COLO829 (cell line): ENCODE measurements around the gene TBC1D8.
A peak's percentile ranks its signal among the peaks of the same experiment; 100 is the strongest.

ENCODE experiments used
- DNase-seq: peaks from one replicate; pipeline ENCODE4 v3.0.0; 2012; ENCODE audit warnings: low spot score

The TBC1D8 gene

DNA sequence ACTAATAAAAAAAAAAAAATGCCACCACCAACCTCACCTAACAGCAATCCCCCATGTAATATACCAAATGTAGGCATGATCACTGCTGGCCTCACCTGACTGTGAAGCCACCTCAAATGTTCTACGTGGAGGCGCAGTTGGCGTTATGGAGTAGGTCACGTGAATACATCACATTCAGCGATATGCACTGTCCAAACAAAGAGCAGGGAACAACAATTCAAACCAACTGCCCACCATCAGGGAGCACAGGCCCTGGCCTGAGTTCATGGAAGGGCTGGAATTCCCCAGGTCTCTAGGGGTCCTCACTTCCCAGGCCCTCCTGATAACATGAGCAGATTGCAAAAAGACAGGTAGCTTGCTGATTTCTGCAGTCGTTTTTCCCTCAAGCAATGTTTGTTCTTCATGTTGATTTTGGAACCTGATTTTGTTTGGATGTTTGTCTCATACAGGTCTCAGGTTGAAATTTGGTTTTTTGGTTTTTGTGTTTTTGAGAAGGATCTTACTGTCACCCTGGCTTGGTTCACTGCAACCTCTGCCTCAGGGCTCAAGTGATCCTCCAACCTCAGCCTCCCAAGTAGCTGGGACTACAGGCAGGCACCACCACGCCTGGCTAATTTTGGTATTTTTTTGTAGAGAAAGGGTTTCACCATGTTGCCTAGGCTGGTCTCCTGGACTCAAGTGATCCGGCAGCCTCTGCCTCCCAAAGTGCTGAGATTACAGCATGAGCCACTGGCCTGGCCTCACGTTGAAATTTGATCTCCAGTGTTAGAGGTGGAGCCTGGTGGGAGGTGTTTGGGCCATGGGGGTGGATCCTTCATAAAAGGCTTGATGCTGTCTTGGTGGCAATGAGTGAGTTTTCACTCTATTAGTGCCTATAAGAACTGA lies 15.5 kb downstream of the TBC1D8 start:
- no peak for DNase-seq

DNA sequence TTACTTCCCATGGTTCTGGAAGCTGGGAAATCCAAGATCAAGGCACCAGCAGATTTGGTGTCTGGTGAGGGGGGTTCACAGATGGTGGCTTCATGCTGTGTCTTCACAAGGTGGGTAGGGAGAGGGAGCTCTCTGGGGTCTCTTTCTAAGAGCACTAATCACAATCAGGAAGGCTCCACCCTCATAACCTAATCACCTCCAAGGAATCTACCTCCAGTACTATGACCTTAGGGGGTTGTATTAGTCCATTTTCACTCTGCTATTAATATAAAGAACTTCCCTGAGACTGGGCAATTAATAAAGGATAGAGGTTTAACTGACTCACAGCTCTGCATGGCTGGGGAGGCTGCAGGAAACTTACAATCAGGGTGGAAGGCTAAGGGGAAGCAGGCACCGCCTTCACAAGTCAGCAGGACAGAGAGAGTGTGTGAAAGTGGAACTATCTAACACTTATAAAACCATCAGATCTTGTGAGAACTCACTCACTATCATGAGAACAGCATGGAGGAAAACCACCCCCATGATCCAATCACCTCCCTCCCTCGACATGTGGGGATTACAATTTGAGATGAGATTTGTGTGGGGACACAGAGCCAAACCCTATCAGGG lies 17.6 kb downstream of the TBC1D8 start:
- DNase-seq, result no peak

DNA sequence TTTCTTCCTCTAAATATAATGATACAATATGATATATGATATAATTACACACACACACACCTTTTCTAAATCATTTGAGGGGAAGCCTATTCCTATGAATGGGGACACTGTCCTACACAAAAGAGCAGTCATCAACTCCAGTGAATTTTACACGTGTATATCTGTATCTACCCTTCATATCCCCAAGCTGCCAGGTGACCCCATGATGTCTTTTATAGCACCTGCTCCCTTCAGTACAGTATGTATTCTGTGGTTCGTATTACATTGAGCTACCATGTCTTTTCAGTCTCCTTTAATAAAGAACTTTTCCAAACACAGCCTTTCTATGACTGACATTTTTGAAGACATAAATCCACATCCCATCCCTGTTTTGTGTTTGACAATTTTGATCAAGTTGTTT lies 19.0 kb downstream of the TBC1D8 start:
- no peak for DNase-seq

DNA sequence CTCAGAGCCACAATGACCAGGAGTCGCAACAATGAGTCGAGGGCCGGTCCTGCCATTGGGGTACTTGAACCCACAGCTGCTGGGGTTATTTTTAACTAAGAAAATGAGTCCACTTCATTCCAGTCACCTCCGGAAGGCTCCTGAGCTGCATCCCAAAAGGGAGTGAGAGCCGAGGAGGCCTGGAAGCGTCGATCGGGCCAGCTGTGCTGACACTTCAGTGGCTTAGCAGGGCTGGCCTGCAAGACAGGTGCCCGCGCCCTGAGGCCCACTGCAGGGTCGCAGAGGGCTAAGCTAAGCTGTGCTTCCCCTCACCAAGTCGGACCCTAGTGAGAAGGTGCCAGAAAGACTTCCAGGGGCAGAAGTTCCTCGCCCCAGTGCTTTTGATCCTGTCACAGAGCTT lies 21.1 kb downstream of the TBC1D8 start:
- DNase-seq, result no peak

DNA sequence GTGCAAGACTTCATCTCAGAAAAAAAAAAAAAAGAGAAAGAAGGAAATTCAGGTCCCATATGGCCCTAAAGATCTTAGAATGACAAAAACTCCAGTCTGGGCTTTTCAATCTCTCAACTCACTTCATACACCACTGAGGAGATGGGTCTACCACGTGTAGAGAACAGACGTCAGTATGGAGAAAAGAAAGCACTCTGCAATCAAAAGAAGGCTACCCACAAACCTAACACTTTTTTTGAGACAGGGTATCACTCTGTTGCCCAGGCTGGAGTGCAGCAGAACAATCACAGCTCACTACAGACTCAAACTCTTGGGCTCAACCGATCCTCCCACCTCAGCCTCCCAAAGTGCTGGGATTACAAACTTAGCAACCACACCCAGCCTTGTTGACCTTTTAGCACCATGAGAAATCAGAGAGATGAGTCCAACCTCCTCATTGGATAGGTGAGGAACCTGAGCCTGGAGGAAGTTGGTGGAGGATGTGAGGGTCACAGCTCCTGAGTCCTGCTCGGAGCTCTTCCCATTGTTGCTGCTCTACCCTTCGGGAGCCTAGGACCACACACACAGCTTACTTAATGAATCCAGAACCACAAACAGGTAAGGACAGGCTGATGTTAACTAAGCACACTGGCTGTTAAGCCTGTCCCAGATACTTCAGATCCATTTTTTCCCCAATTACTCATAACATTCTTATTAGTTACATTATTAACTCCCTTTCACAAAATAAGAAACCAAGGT lies 23.7 kb downstream of the TBC1D8 start:
- DNase-seq, result no peak

DNA sequence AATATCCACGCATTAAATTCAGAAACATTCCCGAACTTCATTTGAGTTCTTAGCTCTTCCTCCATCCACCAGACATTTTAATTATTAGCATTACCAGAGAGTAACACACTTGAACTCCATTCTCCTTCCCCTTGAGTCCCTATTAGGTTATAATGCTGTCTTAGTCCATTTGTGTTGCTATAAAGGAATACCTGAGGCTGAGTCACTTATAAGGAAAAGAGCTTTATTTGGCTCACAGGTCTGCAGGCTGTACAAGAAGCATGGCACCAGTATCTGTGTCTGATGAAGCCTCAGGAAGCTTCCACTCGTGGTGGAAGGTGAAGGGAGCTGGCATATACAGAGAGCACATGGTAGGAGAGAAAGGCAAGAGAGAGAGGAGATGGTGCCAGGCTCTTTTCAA lies 25.4 kb downstream of the TBC1D8 start:
- no peak for DNase-seq

DNA sequence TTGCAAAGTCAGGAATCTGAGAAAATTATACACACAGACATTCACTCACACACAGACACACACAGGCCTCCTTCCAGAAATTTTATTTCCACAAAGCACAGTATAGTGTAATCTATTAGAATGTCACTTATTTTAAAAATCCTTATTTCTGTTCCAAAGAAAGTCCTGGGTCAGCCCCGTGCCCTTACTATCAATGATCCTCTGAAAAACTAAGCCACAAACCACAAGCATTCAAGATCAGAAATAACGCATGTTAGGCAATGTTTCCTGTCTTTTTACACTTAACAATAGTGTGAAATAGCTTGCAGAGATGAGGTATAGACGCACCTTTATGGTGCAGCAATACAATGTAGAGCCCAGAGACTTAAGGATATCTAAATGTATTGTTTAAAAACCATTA lies 25.8 kb downstream of the TBC1D8 start:
- DNase-seq, result no peak

DNA sequence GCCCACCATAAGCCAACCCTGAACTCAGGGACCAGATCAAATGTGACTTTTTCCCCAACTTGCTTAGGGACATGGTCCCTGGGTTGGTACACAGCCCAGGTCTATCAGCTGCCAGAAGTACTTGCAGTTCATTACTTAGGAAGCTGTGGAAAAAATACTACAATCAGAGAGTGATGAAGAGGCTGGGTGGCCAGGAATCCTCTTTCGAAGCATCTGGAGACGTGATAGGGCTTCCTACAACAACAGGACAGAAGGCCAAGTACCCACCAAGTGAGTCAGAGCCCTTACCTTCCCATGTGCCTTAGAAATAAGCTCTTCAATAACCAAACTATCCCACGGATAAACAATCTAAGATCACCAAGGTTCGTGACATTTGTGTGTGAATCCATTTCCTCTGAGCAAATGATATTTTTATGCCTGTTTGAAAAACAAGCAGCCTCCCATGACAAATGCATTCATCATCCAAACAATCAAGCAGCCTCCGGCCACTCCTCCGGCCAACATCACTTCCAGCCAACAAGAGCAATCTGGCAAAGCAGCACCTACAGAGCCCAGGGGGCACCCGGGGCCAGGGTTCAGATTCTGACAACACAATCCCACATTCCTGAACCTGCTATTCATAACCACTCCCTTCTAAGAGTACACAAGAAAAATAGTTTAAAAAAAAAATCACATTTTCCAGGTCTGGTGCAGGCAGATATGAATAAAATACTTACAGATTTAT lies 26.4 kb downstream of the TBC1D8 start:
- DNase-seq, result peak; percentile 59

DNA sequence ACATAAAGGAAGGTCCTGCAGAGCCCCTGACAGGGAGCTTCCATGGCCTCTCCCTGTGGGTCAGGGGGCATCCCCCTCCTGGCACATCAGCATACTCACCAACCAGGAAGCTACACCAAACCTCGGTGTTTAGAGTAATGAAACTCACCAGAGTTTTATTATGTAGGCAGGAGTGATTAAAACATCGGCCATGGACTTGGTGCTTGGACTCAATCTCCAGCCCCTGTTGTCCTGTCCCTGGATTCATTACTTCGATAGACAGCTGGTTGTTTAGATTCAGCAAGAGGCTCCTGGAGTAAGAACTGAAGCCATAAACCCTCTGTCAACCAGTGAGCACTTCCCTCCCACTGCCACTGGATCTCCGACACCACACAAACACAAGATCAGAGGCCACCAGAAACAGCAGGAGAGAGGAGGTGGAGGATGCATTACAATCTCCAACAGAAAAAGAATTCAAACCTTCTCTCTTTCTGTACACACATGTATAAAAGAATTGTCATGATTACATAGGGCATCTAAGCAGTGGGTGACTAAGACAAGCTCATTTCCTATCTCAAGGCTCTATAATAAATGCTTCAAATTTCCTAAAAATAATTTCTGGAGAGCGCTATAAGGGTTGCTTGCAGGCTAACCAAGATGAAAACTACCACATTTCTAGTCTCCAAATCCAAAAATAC lies 27.2 kb downstream of the TBC1D8 start:
- no peak for DNase-seq

DNA sequence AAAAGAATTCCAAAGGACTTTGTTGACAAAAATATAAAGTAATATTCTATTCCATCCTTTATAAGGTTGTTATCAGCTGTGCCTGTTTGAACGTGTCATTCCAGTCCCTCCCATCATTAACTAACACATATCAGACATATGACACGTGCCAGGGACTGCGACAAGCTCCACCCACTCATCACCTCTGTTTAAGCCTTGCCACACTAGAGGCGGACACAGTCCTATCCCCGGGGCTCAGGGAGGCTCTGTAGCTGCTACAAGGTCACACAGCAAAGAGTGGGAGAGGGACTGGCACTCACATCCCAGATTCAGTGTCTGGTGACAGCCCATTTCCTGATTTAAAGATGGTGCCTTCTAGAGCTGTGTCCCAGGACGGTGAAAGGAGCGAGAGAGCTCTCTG lies 30.0 kb downstream of the TBC1D8 start:
- no peak for DNase-seq

DNA sequence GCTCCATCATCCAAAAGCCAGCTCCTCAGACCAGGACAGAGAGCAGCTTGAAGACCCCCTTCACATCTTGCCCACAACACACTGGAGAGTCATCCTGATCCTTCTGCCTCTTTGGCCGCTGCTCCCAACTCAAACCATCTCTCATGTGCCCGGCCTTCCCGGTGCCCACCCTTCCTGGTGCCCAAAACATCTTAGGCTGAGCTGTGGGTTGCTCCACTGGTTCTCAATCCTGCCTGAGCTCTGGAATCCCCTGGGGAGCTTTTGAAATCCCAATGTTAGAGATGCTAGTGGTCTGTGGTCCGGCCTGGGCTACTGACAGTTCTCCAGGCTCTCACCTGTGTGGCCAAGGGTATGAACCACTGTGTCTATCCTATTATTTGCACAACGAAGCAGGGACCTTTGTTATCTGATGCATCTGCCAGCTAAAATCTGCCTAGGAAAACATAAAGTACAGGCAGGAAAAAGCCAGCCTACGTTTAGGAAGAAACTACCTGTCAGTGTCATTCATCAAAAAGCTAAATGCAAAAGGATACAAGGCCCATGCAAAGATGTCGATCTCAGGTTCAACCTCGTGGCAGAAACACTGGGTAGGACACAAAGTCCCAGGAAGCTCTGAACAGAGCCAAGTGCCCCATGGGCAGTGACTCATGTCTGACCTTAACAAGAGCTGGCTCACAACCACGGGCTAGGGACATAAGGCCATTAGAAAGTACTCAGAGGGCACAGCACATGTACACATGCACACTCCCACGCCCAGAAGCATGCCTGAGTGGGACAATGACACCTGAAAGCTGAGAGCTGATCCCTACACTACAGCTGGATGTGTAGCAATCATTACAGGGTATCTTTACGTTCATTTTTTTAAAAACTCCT lies 30.8 kb downstream of the TBC1D8 start:
- peak; percentile 71 for DNase-seq

DNA sequence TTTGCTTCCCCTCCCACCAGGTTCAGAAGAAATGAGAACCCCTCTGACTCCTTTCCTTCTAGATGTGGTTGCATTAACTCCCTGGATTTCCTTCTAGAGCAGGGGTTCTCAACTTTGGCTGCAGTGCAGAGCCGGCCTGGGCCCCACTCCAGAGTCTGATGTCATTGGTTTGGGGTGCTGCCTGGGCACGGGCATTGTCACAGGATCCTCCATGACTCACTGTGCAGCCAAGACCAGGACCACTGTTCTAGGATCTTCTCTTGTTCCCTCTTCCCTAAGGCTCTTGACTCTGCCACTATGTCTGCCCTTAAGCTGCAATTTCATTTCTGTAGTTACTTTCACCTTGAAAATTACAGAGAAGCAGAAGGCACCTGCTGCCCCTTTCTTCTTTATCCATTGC lies 31.8 kb downstream of the TBC1D8 start:
- DNase-seq, result no peak

DNA sequence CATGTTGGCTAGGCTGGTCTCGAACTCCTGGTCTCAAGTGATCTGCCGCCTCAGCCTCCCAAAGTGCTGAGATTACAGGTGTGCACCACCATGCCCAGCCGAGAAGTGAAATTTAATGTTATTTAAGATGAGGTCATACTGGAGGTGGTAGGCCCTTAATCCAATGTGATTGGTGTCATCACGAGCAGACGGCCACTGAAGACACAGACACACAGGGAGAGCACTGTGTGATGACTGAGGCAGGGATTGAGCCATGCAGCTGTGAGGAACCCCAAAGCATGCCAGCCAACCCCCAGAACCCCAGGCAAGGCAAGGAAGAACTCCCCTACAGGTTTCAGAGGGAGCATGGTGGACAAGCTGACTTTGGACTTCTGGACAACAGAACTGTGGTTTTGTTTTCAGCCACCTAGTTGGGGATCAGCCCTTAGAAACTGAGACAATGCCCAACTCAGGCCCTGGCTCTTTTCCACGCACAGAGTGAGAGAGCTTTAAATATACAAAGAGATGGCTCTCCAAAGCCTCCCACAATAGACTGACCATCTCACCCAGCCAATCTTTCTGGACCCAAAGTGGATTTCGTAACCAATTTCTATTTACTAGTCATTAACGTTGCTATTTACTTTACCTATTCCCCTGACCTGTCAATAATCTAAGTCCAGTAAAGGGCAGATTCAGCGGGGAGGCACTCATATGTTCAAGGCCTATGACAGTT lies 34.2 kb downstream of the TBC1D8 start:
- no peak for DNase-seq

DNA sequence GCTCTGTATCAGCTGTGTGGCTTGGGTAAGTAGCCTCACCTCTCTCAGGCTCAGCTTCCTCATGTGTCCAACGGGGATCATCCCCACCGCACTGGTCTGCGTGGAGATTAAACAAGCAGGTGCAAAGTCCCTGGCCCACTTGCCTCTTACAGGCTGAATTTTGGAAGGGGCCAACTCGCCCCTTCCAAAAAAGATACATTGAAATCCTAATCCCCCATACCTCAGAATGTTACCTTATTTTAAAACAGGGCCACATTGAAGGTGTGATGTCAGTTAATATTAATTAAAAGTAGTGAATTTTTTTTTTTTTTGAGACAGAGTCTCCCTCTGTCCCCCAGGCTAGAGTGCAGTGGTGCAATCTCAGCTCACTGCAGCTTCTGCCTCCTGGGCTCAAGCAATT lies 34.8 kb downstream of the TBC1D8 start:
- no peak for DNase-seq

DNA sequence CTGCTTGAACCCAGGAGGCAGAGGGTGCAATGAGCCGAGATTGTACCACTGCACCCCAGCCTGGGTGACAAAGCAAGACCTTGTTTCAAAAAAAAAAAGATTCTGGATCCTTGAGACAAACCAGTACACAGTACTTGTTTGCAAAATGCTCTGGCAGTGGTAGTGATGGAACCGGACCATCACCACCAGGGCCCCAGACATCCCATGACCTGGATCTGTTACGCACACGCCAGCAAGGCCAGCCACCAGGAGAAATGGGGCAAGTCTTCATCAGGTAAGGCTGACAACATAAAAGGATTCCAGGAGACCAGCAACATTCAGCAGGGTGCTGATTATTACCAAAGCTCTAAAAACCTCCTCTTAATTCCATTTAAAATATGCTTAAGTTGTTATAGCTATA lies 35.5 kb downstream of the TBC1D8 start:
- no peak for DNase-seq

DNA sequence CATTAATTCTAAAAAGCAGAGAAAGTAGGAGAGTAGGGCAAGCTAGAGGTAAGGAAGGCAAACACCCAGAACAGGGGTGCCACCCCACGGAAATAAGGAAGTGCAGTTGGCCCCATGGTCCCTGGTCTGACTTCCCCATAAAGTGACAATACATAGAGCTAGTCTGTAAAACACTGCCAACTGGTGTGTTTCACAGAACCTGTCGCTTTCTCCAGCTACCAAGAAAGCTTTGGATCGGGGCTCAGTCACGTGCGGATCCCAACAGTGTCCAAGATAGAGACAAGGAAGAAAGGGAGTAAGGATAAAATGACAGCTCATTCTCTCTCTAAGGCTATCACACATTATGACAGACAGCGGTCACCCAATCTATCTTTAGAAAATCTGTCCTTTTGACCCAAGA lies 36.4 kb downstream of the TBC1D8 start:
- DNase-seq, result no peak

DNA sequence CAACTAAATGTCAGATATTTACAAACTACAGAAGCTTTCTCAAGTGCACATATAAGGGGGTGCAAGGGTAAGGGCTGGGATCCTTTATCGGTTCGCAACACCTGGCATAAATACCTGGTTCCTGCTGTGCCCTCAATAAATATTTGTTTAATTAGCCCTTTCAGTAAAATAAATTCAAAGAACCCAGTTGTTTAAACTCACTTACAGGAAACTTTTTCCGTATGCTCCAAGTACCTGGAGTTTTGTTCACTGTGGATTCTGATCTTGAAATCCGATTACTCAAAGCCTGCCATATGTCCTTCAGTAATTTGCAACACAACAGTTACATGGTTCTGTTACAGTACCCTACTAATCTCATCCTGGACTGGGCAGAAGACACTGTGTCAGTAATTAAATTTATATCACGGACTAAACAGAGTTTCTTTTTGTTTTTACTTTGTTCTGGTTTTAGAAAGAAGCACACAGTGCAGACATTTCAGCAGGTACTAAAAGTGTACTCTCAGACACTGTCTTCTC lies 36.9 kb downstream of the TBC1D8 start:
- DNase-seq, result no peak

DNA sequence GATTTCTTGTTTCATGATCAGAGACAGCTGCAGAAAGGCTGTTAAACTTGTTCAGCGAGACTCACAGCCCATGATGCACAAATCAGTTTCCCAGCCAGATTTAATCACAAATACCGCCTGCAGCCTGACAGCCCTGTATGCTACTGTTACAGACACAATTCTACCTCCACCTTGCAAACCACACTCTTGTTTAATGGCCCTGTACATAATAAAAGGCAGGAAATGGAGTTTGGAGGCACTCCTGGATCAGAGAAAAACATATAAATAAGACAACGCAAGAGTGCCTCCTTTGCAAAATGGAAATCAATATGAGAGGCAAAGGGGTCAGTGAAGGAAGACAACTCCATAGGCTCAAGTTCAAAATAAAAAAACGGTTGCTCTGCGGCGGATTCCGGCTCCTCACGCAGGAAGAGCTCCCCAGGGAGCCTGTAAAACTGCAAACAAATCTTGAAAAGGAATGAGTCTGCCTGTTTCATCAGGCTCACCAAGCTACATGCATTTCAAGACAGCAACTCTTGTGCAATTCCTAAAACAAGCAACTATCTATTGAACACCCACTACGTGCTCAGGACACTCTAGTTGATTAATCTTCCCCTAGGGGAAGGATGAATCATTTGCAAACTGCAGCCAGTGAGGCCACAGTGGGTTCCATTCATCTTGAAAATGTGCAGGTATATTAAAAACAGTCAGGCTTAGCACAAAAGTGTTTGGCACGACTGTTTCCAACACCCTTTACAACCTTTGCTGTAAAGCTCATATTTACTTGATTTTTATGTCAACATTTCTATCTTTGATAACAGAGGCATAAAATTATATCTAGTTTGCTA lies 37.5 kb downstream of the TBC1D8 start:
- DNase-seq, result peak; percentile 77

DNA sequence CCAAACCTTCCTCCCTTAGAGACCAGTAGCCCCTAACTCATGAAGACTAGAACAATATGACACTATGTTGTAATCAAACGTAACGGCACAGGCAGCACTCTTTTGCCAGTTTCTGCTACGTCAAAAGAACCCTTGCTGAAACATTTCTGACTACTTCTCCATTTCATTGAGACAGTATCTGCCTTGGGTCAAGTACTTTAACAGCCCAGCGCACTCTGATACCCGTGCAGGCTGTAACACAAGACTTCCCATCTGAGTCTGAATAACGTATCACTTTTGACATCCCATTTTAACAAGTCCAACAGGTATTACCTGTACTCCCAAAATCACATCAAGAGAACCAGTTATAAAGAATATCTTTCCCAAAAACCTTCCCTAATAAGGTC lies 38.4 kb downstream of the TBC1D8 start:
- DNase-seq, result no peak
